ENCODE data around the gene ANTXRL. TPM values are rescaled to one million over a fixed set of nuclear protein-coding genes. Genes with fewer than 3 reads are reported as not detected.

Gene ANTXRL
- total and polyA plus RNA-seq, 2 of the 8 experiments (the other 6 are each of a cell fraction or from before 2014, with no cell fraction given), result not detected

DNA sequence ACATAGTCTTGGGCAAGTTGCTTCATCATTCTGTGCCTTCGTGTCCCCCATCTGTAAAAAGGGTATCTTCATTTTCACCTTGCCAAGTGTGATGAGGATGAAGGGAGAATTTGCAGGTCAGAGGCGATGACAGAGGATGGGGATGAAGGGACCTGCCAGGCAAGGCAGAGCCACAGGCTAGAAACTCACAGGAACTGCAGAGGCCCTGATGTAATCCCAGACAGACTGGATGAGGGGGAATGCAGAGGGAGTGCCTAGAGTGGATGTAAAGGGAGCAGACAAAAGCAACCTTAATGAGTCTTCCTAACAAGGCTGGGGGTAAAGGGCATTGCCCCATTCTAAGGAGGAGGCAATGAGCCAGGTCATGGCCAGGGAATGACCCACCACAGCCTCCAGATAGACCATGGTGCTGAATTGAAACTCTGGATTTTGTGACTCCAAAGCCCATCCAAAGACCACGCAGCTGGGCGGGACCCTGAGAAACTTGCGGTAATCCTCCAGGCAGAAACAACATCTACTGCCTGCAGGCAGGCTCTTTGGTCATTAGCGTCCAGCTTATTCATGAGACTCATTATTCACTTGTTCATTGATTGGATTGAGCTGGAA lies 1.9 kb downstream of the ANTXRL start (continued):
- TF ChIP-seq, protein P1, sequence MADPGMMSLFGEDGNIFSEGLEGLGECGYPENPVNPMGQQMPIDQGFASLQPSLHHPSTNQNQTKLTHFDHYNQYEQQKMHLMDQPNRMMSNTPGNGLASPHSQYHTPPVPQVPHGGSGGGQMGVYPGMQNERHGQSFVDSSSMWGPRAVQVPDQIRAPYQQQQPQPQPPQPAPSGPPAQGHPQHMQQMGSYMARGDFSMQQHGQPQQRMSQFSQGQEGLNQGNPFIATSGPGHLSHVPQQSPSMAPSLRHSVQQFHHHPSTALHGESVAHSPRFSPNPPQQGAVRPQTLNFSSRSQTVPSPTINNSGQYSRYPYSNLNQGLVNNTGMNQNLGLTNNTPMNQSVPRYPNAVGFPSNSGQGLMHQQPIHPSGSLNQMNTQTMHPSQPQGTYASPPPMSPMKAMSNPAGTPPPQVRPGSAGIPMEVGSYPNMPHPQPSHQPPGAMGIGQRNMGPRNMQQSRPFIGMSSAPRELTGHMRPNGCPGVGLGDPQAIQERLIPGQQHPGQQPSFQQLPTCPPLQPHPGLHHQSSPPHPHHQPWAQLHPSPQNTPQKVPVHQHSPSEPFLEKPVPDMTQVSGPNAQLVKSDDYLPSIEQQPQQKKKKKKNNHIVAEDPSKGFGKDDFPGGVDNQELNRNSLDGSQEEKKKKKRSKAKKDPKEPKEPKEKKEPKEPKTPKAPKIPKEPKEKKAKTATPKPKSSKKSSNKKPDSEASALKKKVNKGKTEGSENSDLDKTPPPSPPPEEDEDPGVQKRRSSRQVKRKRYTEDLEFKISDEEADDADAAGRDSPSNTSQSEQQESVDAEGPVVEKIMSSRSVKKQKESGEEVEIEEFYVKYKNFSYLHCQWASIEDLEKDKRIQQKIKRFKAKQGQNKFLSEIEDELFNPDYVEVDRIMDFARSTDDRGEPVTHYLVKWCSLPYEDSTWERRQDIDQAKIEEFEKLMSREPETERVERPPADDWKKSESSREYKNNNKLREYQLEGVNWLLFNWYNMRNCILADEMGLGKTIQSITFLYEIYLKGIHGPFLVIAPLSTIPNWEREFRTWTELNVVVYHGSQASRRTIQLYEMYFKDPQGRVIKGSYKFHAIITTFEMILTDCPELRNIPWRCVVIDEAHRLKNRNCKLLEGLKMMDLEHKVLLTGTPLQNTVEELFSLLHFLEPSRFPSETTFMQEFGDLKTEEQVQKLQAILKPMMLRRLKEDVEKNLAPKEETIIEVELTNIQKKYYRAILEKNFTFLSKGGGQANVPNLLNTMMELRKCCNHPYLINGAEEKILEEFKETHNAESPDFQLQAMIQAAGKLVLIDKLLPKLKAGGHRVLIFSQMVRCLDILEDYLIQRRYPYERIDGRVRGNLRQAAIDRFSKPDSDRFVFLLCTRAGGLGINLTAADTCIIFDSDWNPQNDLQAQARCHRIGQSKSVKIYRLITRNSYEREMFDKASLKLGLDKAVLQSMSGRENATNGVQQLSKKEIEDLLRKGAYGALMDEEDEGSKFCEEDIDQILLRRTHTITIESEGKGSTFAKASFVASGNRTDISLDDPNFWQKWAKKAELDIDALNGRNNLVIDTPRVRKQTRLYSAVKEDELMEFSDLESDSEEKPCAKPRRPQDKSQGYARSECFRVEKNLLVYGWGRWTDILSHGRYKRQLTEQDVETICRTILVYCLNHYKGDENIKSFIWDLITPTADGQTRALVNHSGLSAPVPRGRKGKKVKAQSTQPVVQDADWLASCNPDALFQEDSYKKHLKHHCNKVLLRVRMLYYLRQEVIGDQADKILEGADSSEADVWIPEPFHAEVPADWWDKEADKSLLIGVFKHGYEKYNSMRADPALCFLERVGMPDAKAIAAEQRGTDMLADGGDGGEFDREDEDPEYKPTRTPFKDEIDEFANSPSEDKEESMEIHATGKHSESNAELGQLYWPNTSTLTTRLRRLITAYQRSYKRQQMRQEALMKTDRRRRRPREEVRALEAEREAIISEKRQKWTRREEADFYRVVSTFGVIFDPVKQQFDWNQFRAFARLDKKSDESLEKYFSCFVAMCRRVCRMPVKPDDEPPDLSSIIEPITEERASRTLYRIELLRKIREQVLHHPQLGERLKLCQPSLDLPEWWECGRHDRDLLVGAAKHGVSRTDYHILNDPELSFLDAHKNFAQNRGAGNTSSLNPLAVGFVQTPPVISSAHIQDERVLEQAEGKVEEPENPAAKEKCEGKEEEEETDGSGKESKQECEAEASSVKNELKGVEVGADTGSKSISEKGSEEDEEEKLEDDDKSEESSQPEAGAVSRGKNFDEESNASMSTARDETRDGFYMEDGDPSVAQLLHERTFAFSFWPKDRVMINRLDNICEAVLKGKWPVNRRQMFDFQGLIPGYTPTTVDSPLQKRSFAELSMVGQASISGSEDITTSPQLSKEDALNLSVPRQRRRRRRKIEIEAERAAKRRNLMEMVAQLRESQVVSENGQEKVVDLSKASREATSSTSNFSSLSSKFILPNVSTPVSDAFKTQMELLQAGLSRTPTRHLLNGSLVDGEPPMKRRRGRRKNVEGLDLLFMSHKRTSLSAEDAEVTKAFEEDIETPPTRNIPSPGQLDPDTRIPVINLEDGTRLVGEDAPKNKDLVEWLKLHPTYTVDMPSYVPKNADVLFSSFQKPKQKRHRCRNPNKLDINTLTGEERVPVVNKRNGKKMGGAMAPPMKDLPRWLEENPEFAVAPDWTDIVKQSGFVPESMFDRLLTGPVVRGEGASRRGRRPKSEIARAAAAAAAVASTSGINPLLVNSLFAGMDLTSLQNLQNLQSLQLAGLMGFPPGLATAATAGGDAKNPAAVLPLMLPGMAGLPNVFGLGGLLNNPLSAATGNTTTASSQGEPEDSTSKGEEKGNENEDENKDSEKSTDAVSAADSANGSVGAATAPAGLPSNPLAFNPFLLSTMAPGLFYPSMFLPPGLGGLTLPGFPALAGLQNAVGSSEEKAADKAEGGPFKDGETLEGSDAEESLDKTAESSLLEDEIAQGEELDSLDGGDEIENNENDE (IDR thresholded peaks at IDR 0.05; ENCODE audit: insufficient replicate concordance, low read length), result no peak
- no peak for TF ChIP-seq KDM4A (IDR thresholded peaks at IDR 0.05; ENCODE audit: low read depth, low read length, severe bottlenecking)
- TF ChIP-seq CBX8 (IDR thresholded peaks at IDR 0.05; ENCODE audit: borderline replicate concordance, low read depth, low read length), result no peak
- no peak for TF ChIP-seq SP1 (IDR thresholded peaks at IDR 0.05; ENCODE audit: low read depth, low read length)
- TF ChIP-seq SIRT6 (IDR thresholded peaks at IDR 0.05; ENCODE audit: low read length), result no peak
- TF ChIP-seq TEAD4 (IDR thresholded peaks at IDR 0.05; ENCODE audit: low read depth, low read length), result no peak
- no peak for TF ChIP-seq JUND (IDR thresholded peaks at IDR 0.05; ENCODE audit: low read length)
- TF ChIP-seq EGR1 (IDR thresholded peaks at IDR 0.05; ENCODE audit: borderline replicate concordance, low read depth, low read length), result no peak
- TF ChIP-seq TAF1 (IDR thresholded peaks at IDR 0.05; ENCODE audit: low read depth, low read length), result no peak
- TF ChIP-seq EP300 (IDR thresholded peaks at IDR 0.05; ENCODE audit: borderline replicate concordance in 1 of 2, low read depth in 2 of 2, low read length in 2 of 2), result no peak
- TF ChIP-seq EZH2 (IDR thresholded peaks at IDR 0.05; ENCODE audit: low read depth, low read length, severe bottlenecking), result no peak

Measured in H1 (cell line).